GM21825 (cell line): ENCODE results near the gene NFIA.

ENCODE experiments used
- ATAC-seq: cut with Tn5 transposase; IDR thresholded peaks from one replicate; pipeline ENCODE4 v1.9.1; 2021; ENCODE audit warnings: mild to moderate bottlenecking, moderate library complexity; ENCODE audit not compliant: unreplicated experiment

Gene NFIA

GRCh38 chr1:61207416-61207815 lies 125.1 kb downstream of the NFIA start:
- ATAC-seq, result no peak

GRCh38 chr1:61208172-61208571 lies 125.8 kb downstream of the NFIA start:
- ATAC-seq, result no peak

GRCh38 chr1:61208831-61209230 lies 126.5 kb downstream of the NFIA start:
- no peak for ATAC-seq

- ATAC-seq, result no peak
Observed at GRCh38 chr1:61210435-61211154, 128.2 kb downstream of the NFIA start.

- ATAC-seq, result no peak
Observed at GRCh38 chr1:61213245-61214011, 131.1 kb downstream of the NFIA start.

GRCh38 chr1:61215119-61215518 lies 132.8 kb downstream of the NFIA start:
- ATAC-seq, result no peak

- no peak for ATAC-seq
Observed at GRCh38 chr1:61215676-61216289, 133.4 kb downstream of the NFIA start.

GRCh38 chr1:61220536-61220935 lies 138.2 kb downstream of the NFIA start:
- no peak for ATAC-seq

- ATAC-seq, result no peak
Observed at GRCh38 chr1:61221642-61222041, 139.3 kb downstream of the NFIA start.

GRCh38 chr1:61222240-61222639 lies 139.9 kb downstream of the NFIA start:
- ATAC-seq, result no peak

GRCh38 chr1:61223140-61223539 lies 140.8 kb downstream of the NFIA start:
- ATAC-seq, result no peak

- ATAC-seq, result no peak
Observed at GRCh38 chr1:61224609-61225008, 142.2 kb downstream of the NFIA start.

- no peak for ATAC-seq
Observed at GRCh38 chr1:61225478-61225877, 143.1 kb downstream of the NFIA start.

- ATAC-seq, result no peak
Observed at GRCh38 chr1:61226791-61227567, 144.6 kb downstream of the NFIA start.

- no peak for ATAC-seq
Observed at GRCh38 chr1:61227857-61228550, 145.6 kb downstream of the NFIA start.

GRCh38 chr1:61230523-61230922 lies 148.2 kb downstream of the NFIA start:
- no peak for ATAC-seq

GRCh38 chr1:61231795-61232194 lies 149.4 kb downstream of the NFIA start:
- no peak for ATAC-seq

GRCh38 chr1:61233121-61233660 lies 150.8 kb downstream of the NFIA start:
- no peak for ATAC-seq

- ATAC-seq, result no peak
Observed at GRCh38 chr1:61234587-61234919, 152.2 kb downstream of the NFIA start.

- ATAC-seq, result no peak
Observed at GRCh38 chr1:61237147-61237546, 154.8 kb downstream of the NFIA start.
